NCI-H748 (cell line): ENCODE data around the gene FAM89B.

ENCODE experiments used
- DNase-seq: peaks from one replicate; lab custom pipeline; 2025; ENCODE audit not compliant: unreplicated experiment; lab: John Stamatoyannopoulos, UW

The FAM89B gene

GRCh38 chr11:65588199-65589054 is 16.1 kb downstream of the FAM89B start:
- DNase-seq = peak; percentile 22

DNA sequence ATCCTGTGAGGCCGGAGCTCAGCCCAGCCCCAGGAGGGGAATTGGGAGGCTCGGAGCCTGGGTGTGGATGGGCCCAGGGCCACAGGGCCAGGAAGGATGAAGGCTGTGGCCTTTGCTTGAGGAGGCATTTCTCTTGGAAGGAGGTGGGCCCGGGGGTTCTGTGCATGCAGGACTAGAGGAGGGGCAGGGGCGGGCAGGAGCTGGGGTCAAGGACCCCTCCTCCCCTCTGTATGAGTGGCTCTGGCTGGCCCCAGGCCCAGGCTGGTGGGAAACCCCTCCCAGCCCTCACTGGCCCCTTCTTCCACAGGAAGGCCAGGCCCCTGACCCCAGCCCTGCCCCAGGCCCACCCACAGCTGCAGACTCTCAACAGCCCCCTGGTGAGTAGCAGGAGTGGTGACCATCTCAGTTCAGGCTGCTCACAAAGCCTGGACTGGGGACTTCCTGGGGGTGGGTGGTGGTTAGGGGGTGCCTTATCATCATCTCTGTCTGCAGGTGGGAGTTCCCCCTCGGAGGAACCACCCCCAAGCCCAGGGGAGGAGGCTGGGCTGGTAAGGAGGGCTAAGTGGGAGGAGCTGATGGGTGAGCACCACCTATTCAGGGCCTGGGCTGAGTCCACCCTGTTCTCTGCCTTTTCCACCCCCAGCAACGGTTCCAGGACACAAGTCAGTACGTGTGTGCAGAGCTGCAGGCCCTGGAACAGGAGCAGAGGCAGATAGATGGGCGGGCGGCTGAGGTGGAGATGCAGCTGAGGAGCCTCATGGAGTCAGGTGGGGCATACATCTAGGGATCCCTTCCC is 17.3 kb downstream of the FAM89B start:
- DNase-seq = no peak

GRCh38 chr11:65590240-65590738 is 18.0 kb downstream of the FAM89B start:
- no peak for DNase-seq

DNA sequence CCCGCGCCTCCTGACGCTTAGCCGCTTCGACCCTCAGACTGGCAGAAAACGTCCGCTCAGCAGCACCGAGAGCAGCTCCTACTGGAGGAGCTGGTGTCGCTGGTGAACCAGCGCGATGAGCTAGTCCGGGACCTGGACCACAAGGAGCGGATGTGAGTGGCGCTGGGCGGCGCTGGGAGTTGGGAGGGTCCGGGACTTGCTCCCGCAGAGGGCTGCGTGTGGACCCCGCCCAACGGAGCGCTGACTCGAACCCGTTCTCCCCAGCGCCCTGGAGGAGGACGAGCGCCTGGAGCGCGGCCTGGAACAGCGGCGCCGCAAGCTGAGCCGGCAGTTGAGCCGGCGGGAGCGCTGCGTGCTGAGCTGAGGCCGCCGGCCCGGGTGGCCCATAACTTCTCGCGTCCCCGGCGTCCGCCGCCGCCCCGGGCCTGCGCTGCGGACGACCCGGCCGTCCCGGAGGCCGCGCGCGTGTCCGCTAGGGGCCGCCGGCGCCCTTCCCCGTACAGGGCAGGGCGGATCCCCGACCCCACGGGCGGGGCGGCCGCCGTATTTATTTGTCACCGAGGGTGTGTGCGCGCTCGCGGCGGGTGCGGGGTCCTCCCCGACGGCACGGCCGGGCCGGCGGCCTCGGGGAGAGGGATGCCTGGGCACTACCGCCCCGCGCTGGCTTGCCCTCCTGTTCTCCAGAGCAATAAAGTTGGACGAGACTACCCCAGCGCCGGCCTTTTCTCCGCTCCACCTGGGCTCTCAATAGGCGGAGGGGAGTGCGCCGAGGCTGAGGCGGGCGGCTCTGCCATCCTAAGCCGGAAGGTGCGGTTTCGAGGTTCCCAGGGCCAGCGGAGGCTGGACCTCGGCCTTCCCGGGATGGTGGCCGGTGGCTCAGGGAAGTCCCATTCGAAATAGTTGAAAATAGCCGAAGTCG is 19.9 kb downstream of the FAM89B start:
- DNase-seq = peak; percentile 47

DNA sequence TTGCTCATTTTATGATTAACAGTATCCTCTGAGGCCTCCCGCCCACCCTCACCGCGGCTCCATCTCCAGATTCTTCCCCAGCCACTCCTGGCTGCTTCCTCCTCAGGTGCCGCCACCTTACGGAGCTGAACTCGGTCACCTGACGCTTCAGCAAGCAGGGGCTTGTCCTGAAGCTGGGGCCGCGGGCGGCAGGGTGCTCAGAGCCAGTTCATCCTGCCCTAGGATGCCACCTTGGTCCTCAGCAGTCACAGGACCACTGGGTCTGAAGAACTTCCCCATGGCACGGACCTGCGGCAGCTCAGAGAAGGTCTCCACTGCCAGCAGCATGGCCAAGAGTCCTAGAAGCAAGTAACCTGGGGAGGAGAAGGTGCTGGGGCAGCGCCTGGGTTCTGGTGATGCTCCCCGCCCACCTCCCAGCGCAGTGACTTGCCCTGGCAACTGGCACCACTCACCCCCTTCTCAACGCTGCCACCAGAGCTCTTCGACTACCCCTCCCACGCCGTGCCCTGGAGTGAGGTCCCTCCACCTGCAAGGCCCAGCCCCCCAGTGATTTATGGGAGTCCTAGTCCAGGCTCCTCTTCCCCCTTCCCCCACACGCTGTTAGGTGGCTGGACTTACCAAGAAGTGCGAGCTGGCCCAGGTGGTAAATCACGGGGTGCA is 20.6 kb downstream of the FAM89B start:
- DNase-seq = no peak

- peak; percentile 11 for DNase-seq
Measured at GRCh38 chr11:65593518-65594414, 21.4 kb downstream of the FAM89B start.

DNA sequence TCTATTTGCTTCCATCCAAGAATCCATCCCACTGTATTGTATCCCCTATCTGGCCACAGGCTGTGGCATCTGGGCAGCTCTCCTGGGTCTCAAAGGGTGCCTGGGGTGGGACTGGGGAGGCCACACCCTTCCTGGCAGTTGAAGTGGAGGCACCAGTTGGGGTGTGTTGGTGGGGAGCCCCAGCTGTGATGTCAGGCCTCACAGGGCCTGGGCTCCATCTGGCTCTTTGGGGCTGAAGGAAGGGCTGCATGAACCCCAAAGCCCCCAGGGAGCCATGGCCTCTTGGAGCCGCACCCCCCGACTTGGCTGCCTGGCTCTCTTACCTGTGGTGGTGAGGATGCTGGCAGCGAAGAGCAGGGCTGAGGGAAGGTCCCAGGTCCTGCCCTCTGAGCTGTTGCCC is 22.8 kb downstream of the FAM89B start:
- DNase-seq = no peak

DNA sequence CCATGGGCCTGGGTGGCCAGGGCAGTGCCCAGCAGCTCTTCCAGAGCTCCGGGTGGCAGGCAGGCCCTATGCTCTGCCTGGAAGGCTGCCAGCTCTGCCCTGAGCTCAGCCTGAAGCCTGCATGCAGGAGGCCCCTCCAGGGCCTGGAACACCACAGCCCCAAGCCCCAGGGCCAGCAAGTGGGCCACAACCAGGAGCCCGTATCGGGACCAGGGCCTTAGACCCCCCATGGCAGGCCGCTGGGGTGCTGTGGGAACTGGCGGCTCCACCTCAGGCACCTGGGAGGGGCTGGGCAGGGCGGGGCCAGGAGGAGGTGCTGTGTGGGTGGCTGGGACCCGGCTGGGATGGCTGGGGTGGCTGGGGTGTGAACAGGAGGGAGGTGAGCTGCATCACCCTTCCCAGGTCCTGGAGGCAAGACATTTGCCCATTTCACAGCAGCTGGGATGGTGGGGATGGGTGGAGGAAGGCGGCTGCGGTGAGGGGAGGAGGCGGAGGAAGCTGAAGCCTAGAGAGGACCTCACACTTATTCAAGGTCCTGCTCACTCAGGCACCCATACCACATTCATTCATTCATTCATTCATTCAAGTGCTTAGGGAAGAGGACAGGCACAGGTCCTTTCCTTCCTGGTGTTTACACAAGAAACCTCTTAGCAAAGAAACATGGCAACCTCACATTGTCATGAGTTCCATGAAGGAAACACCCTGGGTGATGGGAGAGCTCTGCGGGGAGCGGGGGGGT is 23.4 kb downstream of the FAM89B start, which contains the start of gene KCNK7:
TSS of gene KCNK7 (minus strand) at position 258 of the 739 bp plus-strand sequence. CDS start at position 230, 28 bp downstream.
- DNase-seq = no peak

DNA sequence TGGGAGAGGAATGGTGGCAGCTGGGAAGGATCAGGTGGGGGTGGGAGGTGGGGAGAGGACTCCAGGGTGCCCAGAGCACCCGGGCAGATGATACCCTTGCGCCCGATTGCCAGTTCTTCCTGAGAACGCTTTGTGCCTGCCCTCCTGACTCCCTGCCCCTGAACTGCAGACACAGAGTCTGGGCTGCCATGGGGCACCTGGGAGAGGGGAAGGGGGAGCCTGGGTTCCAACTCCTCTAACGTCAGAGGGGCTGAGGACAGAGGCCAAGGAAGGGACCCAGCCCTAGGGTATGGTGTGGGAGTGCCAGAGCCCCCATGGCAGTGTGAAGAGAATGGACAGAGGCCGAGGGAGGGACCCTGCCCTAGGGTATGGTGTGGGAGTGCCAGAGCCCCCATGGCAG is 24.2 kb downstream of the FAM89B start:
- DNase-seq = no peak

DNA sequence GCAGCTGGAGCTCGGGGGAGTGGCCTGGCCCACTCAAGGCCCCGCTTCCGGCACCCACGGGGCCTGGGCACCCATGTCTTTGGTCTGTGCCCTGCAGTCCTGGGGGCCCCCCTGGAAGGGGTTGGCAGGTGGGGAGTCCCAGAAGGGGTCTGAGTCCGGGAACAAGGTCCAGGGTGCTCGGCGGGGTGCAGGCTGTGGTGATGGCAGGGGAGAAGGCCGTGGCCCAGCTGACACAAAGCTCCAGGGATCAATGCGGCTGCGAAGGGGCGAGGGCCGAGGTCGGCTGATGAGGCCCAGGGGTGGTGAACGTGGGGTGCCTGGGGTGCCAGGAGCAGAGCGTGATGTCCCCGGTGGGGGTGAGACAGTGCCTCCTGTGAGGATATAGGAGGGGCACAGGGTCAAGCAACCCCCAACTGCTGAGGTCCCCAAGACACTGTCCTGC is 25.9 kb downstream of the FAM89B start:
- no peak for DNase-seq

- DNase-seq = no peak
Measured at GRCh38 chr11:65599216-65599954, 27.0 kb downstream of the FAM89B start.

DNA sequence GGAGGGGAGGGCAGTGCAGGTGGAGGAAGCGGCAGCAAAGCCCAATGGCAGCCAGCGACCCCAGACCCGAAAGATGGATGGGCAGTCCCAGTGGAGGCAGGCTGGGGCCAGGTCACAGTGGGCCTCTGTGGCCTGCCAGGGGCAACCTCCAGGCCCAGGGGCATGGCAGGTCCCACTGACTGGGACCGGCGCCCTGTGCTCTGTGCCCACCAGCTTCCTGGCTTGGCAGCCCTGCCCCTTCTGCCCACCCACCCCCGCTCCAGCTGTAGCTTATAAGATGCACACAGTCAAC is 27.6 kb downstream of the FAM89B start:
- DNase-seq = no peak

DNA sequence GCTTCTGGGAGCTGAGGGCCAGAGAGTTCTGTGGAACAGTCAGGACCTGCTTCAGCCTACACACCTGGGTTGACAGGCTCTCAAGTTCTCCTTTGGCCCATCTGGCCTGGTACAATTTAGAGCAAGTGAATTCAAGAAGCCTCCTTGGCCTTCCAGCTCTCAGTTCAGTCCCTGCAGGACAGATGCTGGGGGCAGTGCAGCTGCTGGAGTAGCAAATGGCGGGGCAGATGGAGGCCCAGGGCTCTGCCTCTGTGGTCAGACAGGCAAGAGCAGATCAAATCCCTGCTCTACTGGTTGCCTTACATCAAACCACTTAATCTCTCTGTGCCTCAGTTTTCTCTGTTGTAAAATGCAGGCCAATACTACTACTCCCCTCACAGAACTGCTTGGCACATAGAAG is 31.9 kb downstream of the FAM89B start:
- no peak for DNase-seq

GRCh38 chr11:65606876-65607613 is 34.7 kb downstream of the FAM89B start:
- DNase-seq = peak; percentile 86

- no peak for DNase-seq
Measured at GRCh38 chr11:65607614-65608426, 35.5 kb downstream of the FAM89B start.

- DNase-seq = no peak
Measured at GRCh38 chr11:65609229-65609628, 36.9 kb downstream of the FAM89B start.

GRCh38 chr11:65609665-65610064 is 37.3 kb downstream of the FAM89B start:
- DNase-seq = no peak
